Measurements from ENCODE around the gene TTN.

The TTN gene

DNA sequence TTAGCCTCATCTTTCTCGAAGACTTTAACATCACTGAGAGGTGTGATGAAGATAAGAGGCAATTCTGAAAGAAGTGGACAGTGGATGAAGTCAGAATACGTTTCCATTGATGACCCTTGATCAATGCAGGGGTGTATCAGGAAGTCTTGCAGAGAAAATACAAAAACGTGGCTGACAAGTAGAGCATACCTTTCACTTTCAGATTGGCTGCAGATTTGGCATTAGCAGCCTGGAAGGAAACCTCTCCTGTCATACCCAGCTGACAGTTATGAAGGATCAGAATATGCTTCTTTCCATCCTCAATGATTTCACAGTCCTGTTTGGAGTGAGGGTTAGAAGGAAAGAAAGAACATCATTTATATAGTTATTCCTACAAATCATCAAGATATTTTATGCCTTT is 174.5 kb downstream of the TTN start:
- CTCF ChIA-PET: no interaction called here
- no peak for DNase-seq
- Mint-ChIP-seq H3K27me3 (no peaks in the 10 kb centered on the region), H3K4me3 (no peak overlapping the region), H3K9me3 (no peaks in the 10 kb centered on the region), H3K27ac (no peak overlapping the region), H3K36me3 (no peaks in the 10 kb centered on the region), H3K4me1 (peaks cover 7% of the 10 kb centered on the region)

DNA sequence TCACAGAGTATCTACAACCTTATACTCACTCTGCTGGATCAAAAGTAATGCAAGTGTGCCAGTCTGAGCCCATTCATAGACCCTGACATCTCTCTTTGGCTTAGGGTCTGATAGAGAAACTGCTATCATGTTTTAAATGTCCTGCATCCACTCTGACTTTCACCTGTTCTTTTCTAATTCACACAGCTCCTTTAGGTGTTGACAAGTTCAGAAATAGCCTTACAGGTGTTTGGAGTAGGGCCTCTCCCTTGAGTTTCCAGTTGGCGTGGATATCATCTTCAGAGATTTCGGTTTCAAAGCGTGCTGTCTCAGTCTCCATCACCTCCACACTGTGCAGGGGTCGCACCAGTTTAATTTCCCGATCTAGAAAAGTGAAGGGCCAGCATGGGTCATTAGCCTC is 176.6 kb downstream of the TTN start:
- Mint-ChIP-seq H3K27ac (no peak overlapping the region), H3K4me3 (no peak overlapping the region), H3K4me1 (peaks cover 7% of the 10 kb centered on the region), H3K9me3 (no peaks in the 10 kb centered on the region), H3K36me3 (no peaks in the 10 kb centered on the region), H3K27me3 (no peaks in the 10 kb centered on the region)
- DNase-seq: no peak
- CTCF ChIA-PET: no interaction called here

GRCh38 chr2:178629463-178629862 is 177.8 kb downstream of the TTN start:
- Mint-ChIP-seq H3K27ac (no peak overlapping the region), H3K4me1 (peaks cover 7% of the 10 kb centered on the region), H3K36me3 (no peaks in the 10 kb centered on the region), H3K9me3 (no peaks in the 10 kb centered on the region), H3K27me3 (no peaks in the 10 kb centered on the region), H3K4me3 (no peak overlapping the region)
- DNase-seq: no peak
- CTCF ChIA-PET: interaction anchor here (1.0 kb wide), 1 partner anchor 71 kb away, joined by 3 read pairs; no protein-coding TSS in a partner anchor

DNA sequence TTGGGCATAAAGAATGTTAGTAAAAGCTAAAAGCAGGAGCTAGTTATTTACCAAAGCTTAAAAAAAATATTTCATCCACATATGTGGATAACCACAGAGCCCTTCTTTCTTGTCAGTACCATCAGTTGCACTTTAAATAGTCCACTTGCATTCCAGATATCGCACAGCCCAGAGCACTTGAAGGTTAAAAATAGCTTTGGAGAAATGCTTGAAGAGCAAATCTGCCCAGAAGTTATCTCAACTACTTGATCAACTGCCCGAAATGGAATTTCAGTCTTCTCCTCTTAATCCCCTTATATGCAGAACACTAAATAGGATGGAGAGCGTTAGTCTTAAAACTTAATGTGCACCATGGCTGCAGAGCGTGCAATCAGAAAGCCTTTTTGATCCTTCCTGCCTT is 178.6 kb downstream of the TTN start:
- CTCF ChIA-PET: no interaction called here
- no peak for DNase-seq
- Mint-ChIP-seq H3K27ac (no peak overlapping the region), H3K4me3 (no peak overlapping the region), H3K4me1 (peaks cover 7% of the 10 kb centered on the region), H3K27me3 (no peaks in the 10 kb centered on the region), H3K36me3 (no peaks in the 10 kb centered on the region), H3K9me3 (no peaks in the 10 kb centered on the region)

- Mint-ChIP-seq H3K9me3 (no peaks in the 10 kb centered on the region), H3K27me3 (no peaks in the 10 kb centered on the region), H3K4me1 (peaks cover under 1% of the 10 kb centered on the region), H3K27ac (no peak overlapping the region), H3K4me3 (no peak overlapping the region), H3K36me3 (no peaks in the 10 kb centered on the region)
- no peak for DNase-seq
- CTCF ChIA-PET: no interaction called here
Observed at GRCh38 chr2:178627401-178627800, 179.8 kb downstream of the TTN start.

DNA sequence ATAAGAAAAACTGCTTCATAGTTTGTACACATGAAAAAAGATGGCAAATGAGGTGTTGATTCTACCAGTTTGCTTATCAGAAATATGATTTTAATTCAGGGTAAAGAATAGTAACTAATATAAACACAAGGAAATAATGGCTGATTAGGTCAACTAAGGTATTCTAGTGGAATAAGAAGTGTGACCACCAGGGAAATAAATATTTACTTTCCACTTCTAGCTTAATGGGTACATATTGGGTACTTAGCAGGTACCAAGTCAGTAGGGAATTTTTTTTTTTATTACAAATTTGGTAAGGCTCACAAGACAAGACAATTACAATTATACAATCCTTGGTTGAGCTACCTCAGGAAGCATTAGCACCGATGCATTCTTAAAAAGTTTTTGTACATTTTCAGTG is 191.3 kb downstream of the TTN start:
- DNase-seq: no peak
- no peak overlapping the region for H3K4me3 Mint-ChIP-seq
- CTCF ChIA-PET: no interaction called here
- no peaks in the 10 kb centered on the region for H3K27me3 Mint-ChIP-seq
- no peaks in the 10 kb centered on the region for H3K9me3 Mint-ChIP-seq
- H3K36me3 Mint-ChIP-seq: peaks cover 10% of the 10 kb centered on the region
- H3K4me1 Mint-ChIP-seq: no peaks in the 10 kb centered on the region
- no peak overlapping the region for H3K27ac Mint-ChIP-seq

DNA sequence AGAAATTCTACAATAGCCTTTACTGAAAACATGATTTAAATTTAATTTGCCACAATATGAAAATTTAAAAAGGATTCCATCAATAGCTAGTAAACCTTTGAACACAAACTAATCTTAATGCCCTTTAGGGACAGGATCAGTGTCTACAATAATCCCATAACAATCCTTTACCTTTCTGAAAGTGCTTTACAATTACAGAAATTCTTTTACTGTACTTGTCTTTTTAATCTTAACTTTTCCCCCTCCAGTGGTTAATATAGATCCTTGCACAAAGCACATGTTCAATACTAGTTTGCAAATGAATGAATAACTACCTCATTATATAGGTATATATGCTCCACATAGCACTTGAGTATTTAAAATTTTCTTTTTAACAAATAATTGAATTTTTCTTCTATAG is 204.3 kb downstream of the TTN start:
- no peak overlapping the region for H3K27ac Mint-ChIP-seq
- no peaks in the 10 kb centered on the region for H3K27me3 Mint-ChIP-seq
- H3K9me3 Mint-ChIP-seq: no peaks in the 10 kb centered on the region
- CTCF ChIA-PET: no interaction called here
- peaks cover 17% of the 10 kb centered on the region for H3K36me3 Mint-ChIP-seq
- no peak for DNase-seq
- no peak overlapping the region for H3K4me3 Mint-ChIP-seq
- no peaks in the 10 kb centered on the region for H3K4me1 Mint-ChIP-seq

DNA sequence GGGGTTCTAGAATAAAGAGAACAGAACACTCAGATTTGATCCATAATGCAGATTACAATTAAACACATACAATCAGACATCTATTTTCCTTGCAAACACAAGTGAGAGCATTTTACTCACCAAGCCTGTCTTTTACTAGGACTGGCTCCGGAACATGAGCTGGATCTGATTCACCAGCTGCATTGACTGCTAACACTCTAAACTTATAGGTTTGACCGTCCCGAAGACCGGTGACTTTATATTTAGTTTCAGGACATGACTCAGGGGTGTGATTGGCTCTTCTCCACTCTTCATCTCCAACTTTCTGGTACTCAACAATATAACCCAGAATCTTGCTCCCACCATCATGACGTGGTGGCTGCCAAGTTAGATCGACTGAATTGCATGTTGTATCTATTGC is 214.6 kb downstream of the TTN start:
- no peaks in the 10 kb centered on the region for H3K9me3 Mint-ChIP-seq
- H3K4me1 Mint-ChIP-seq: no peaks in the 10 kb centered on the region
- H3K27ac Mint-ChIP-seq: no peak overlapping the region
- peaks cover 17% of the 10 kb centered on the region for H3K36me3 Mint-ChIP-seq
- no peak overlapping the region for H3K4me3 Mint-ChIP-seq
- DNase-seq: no peak
- no peaks in the 10 kb centered on the region for H3K27me3 Mint-ChIP-seq
- CTCF ChIA-PET: no interaction called here

- Mint-ChIP-seq H3K4me3 (no peak overlapping the region), H3K27ac (no peak overlapping the region), H3K36me3 (peaks cover 18% of the 10 kb centered on the region), H3K27me3 (no peaks in the 10 kb centered on the region), H3K9me3 (no peaks in the 10 kb centered on the region), H3K4me1 (no peaks in the 10 kb centered on the region)
- CTCF ChIA-PET: no interaction called here
- no peak for DNase-seq
Observed at GRCh38 chr2:178589335-178589734, 217.9 kb downstream of the TTN start.

DNA sequence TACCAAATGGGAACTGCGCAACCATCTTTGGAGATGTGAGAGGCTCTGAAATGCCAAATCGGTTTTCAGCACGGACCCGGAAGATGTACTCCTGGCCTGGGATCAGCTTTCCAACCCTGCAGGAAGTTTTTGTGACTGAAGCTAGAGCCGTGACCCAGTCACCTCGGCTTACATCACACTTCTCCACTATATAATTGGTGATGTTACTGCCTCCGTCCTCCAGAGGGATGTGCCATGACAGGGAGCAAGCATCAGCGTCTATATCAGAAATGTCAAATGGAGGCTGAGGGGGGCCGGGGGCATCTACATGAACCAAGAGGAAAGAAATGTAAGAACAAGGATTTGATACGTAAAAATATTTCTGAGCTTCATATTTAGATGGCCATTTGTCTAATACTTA is 222.6 kb downstream of the TTN start:
- CTCF ChIA-PET: no interaction called here

GRCh38 chr2:178579006-178579405 is 228.2 kb downstream of the TTN start:
- Mint-ChIP-seq H3K27ac (no peak overlapping the region), H3K4me1 (no peaks in the 10 kb centered on the region), H3K4me3 (no peak overlapping the region), H3K9me3 (no peaks in the 10 kb centered on the region), H3K27me3 (no peaks in the 10 kb centered on the region), H3K36me3 (peaks cover 34% of the 10 kb centered on the region)
- CTCF ChIA-PET: no interaction called here
- no peak for DNase-seq

More for the DNA sequence above, 222.6 kb downstream of the TTN start:
- Mint-ChIP-seq H3K9me3 (no peaks in the 10 kb centered on the region), H3K4me1 (no peaks in the 10 kb centered on the region), H3K27me3 (no peaks in the 10 kb centered on the region), H3K27ac (no peak overlapping the region), H3K36me3 (peaks cover 13% of the 10 kb centered on the region), H3K4me3 (no peak overlapping the region)
- no peak for DNase-seq

GRCh38 chr2:178574789-178575188 is 232.4 kb downstream of the TTN start:
- no peaks in the 10 kb centered on the region for H3K27me3 Mint-ChIP-seq
- CTCF ChIA-PET: no interaction called here
- DNase-seq: no peak
- peaks cover 54% of the 10 kb centered on the region for H3K36me3 Mint-ChIP-seq
- H3K9me3 Mint-ChIP-seq: peaks cover 14% of the 10 kb centered on the region
- no peak overlapping the region for H3K27ac Mint-ChIP-seq
- H3K4me1 Mint-ChIP-seq: no peaks in the 10 kb centered on the region
- H3K4me3 Mint-ChIP-seq: no peak overlapping the region

- H3K27me3 Mint-ChIP-seq: no peaks in the 10 kb centered on the region
- no peak overlapping the region for H3K4me3 Mint-ChIP-seq
- peaks cover 38% of the 10 kb centered on the region for H3K9me3 Mint-ChIP-seq
- H3K27ac Mint-ChIP-seq: no peak overlapping the region
- peaks cover 41% of the 10 kb centered on the region for H3K36me3 Mint-ChIP-seq
- H3K4me1 Mint-ChIP-seq: no peaks in the 10 kb centered on the region
- no peak for DNase-seq
- CTCF ChIA-PET: no interaction called here
Observed at GRCh38 chr2:178568227-178568626, 239.0 kb downstream of the TTN start.

- no peak overlapping the region for H3K27ac Mint-ChIP-seq
- no peak overlapping the region for H3K4me3 Mint-ChIP-seq
- no peak for DNase-seq
- peaks cover 40% of the 10 kb centered on the region for H3K36me3 Mint-ChIP-seq
- H3K4me1 Mint-ChIP-seq: peaks cover 16% of the 10 kb centered on the region
- H3K9me3 Mint-ChIP-seq: no peaks in the 10 kb centered on the region
- CTCF ChIA-PET: no interaction called here
- no peaks in the 10 kb centered on the region for H3K27me3 Mint-ChIP-seq
Observed at GRCh38 chr2:178553047-178553446, 254.2 kb downstream of the TTN start.

GRCh38 chr2:178550352-178550751 is 256.9 kb downstream of the TTN start:
- H3K36me3 Mint-ChIP-seq: peaks cover 57% of the 10 kb centered on the region
- no peaks in the 10 kb centered on the region for H3K9me3 Mint-ChIP-seq
- H3K27ac Mint-ChIP-seq: no peak overlapping the region
- H3K27me3 Mint-ChIP-seq: no peaks in the 10 kb centered on the region
- peaks cover 11% of the 10 kb centered on the region for H3K4me1 Mint-ChIP-seq
- DNase-seq: no peak
- H3K4me3 Mint-ChIP-seq: no peak overlapping the region
- CTCF ChIA-PET: no interaction called here

DNA sequence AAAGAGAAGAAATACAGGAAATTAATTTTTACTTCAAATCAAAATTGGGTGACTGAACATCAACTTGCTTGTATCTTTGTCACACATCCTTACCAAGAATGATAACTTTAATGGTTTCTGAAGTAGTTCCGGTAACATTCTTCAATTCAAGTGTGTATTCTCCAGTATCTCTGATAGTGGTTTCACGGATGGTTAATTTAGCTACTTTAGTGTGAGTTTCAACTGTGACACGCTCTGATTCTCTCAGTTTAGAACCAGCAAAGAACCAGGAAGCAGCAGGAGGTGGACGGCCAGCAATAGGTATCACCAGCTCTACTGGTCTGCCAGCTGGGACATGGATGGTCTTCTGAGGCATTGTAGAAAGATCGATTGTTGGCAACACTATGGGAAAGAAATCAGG is 264.7 kb downstream of the TTN start:
- DNase-seq: no peak
- Mint-ChIP-seq H3K27ac (no peak overlapping the region), H3K27me3 (no peaks in the 10 kb centered on the region), H3K36me3 (peaks cover 57% of the 10 kb centered on the region), H3K4me3 (no peak overlapping the region), H3K9me3 (no peaks in the 10 kb centered on the region), H3K4me1 (peaks cover 2% of the 10 kb centered on the region)
- CTCF ChIA-PET: no interaction called here

All from activated naive CD4-positive, alpha-beta T cell treated with anti-CD3 and anti-CD28 coated beads, Interleukin-2, amount 10 ng/mL, durations not matched to agents 7 days and 5 days (primary cell).